Pons (tissue), 1 donor: Measurements from ENCODE around the gene C10orf143.
"Not testable (repeated sequence)": the region's sequence is repeated elsewhere in the genome, so short reads cannot be mapped to it uniquely, and the experiment has no call there.

Experiments
- DNase-seq: peaks from one replicate; pipeline ENCODE4 v3.0.0-alpha.2; 2016; ENCODE audit warnings: low spot score

C10orf143 gene

GRCh38 chr10:130111113-130111851 lies 652 bp upstream of the C10orf143 start:
- peak; percentile 99 for DNase-seq

DNA sequence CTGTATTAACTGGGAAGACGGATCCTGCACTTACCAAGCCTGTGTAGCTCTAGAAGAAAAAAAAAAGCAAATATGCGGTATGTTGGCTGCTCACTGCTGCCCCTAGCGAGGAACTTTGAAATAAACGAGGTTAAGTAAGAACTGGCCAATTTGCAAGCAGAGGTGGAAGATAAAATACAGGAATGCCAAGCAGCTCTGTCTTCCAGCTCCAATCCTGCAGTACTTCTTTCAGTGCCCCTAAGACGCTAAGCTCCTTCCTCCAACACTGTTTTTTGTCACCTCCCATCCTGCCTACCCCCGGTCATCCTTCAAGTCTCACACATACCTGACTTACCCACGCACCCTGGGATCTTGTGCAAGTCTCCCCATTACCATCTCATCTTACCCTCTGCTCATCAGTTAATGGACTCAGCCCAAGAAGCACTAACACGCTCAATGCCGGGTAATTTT lies 809 bp downstream of the C10orf143 start:
- peak; percentile 90 for DNase-seq

- DNase-seq, result peak; percentile 12
These were observed 1.6 kb downstream of the C10orf143 start for GRCh38 chr10:130108934-130109604.

DNA sequence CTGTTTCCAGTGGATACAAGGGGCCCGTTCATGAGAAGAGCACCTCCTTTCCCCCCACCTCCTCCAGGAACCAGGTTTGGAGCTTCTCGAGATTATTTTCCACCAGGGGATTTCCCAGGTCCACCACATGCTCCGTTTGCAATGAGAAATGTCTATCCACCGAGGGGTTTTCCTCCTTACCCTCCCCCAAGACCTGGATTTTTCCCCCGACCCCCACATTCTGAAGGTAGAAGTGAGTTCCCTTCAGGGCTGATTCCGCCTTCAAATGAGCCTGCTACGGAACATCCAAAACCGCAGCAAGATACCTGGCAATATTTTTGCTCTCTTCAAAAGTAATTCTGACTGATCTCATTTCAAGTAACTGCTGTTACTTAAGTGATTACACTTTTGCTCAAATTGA lies 2.5 kb downstream of the C10orf143 start:
- DNase-seq, result not testable (repeated sequence)

GRCh38 chr10:130105724-130106123 lies 4.9 kb downstream of the C10orf143 start:
- DNase-seq, result no peak

- no peak for DNase-seq
These were observed 11.3 kb downstream of the C10orf143 start for GRCh38 chr10:130099344-130099743.

- not testable (repeated sequence) for DNase-seq
These were observed 20.1 kb downstream of the C10orf143 start for GRCh38 chr10:130090565-130090964.

DNA sequence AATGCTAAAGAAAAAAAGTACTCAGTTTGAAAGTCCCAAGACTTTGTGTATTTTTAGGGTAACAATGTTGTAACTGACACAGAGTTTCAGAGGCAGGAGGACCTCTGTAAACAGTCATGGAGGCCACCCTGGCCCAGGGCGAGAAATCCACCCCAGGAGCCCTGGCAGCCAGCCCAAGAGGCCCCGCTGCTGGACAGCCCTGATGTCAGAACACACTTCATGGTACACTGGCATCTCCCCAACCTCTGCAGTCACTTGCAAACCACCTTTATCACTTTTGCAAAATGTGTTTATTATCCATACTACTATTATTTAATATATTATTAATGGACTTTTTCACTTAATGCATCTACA lies 30.2 kb downstream of the C10orf143 start:
- DNase-seq, result no peak

DNA sequence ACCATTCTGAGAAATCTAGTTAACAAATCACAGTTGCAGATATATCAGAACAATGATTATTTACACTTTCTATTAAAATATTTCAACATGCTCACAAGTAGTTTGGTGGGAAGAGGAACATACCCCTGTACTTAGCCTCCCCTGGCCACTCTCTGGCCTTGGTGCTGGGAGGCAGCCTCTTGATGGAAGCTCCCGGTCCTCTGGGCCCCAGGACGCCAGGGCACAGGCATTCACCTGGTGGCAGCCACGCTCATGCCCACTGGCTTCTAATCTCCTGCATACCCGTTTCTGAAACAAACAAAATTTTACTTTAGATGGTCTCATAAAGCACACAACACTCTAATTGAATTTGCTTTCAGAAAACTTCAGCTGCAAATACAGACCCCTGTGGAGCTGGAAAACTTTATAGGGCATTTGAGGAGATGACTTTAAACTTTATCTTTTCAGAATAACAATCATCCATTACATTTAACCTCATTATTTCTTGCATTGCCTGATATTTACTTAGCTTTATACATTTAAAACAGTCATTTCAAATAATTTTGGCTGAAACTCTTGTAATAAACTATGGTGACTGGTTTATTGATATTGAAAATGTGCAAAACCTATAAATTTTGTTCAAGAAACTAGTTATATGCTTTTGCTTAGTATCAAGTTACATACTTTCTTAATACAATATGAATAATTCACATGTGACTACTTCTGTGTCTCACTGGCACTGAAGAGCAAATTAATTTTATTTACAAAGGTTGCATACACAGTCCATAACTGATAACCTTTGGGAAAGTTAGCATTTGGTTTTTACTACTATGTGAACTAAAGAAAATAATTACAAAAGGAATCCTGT lies 30.8 kb downstream of the C10orf143 start:
- no peak for DNase-seq

- no peak for DNase-seq
These were observed 32.5 kb downstream of the C10orf143 start for GRCh38 chr10:130078120-130078519.

- DNase-seq, result no peak
These were observed 33.9 kb downstream of the C10orf143 start for GRCh38 chr10:130076681-130077080.

- no peak for DNase-seq
These were observed 36.0 kb downstream of the C10orf143 start for GRCh38 chr10:130074639-130075038.

DNA sequence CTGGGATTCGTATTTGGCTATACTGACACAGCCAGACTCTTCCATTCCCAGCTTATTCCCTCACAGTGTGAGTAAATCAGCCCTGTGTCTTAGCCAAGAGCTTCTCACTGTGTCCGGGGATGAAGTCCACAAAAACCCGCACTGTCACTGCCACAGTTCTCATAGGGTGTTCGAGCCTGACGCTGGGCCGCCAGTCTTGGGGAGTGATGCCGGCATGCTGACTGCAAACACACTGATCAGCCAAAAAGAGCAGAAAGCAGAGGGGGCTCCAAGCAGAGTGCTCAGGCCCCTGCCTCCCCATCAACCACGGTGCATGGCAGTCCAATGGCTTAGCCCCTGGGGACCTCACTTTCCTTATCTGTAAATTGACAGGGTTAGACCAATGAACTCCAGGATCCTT lies 36.7 kb downstream of the C10orf143 start:
- no peak for DNase-seq

- DNase-seq, result no peak
These were observed 38.4 kb downstream of the C10orf143 start for GRCh38 chr10:130072247-130072646.

DNA sequence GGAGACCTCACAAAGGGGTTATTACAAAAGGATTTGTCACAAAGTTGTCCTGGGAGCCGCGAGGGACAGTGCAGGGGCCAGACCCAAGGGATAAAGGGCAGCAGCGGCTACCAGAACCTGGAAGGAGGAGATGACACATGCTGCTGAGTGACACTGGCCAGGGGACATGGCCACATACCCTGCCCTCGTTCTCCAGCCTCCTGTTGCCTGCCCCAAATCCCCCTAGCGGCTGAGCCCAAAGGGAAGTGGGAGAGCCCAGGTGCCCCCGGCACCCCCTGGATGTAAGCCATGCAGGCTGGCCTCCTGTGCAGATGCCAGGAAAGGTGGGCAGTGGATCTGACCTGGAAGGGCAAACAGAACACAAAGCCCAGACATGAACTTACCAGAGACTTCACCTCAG lies 42.7 kb downstream of the C10orf143 start:
- no peak for DNase-seq

- DNase-seq, result no peak
These were observed 43.9 kb downstream of the C10orf143 start for GRCh38 chr10:130066743-130067142.

DNA sequence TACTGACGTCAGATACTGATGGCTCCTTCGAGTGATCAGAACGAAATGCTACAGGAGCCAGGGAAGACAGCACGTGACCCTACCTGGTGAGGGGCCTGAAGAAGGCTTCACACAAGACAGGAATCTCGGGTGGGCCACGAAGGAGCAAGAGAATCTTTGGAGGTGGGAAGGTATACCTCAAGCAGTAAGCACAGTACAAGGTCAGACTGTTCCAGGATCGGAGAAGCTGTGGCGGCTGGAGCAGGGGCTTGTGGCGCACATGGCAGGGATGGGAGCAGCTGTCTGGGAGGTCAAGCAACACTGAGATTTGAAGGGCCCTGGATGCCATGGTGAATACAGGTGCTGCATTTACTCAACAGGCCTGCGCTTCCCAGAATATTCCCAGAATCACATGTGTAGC lies 45.4 kb downstream of the C10orf143 start:
- DNase-seq, result no peak

DNA sequence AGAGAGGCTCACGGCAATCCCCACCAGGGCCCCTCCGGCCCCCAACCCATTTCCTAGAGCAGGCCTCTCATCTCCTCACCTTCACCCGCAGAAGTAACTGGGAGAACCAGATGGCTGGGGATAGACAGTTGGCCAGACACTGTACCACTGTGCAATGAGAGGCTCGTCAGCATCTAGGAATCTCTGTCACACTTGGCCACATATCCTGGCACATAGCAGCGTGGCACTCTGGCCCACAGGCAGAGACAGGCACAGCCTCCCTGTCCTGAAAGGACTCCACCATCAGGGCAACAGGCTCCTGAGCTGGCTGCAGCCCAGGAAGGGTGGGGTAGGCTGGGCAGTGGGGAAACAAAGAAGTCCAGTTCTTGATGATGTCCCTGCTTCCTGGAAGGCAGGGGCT lies 45.8 kb downstream of the C10orf143 start:
- no peak for DNase-seq

DNA sequence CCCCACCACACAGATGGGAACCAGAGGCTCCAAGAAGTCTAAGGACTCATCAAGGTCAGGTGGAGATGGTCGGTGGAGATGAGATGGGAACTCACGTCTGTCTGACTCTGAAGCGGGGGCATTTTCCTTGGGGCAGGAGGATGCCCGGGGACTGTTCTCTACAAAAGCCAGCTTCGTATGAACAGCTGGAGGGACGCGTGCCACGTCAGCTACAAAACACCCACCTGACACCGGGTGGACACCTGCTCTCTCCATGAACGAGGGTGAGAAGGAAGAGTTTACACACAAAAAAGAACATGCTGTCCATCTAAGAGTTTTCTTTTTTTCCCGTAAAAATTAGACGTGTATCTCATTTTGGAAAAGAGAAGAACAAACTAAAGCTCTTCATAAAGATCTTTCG lies 47.7 kb downstream of the C10orf143 start:
- no peak for DNase-seq

DNA sequence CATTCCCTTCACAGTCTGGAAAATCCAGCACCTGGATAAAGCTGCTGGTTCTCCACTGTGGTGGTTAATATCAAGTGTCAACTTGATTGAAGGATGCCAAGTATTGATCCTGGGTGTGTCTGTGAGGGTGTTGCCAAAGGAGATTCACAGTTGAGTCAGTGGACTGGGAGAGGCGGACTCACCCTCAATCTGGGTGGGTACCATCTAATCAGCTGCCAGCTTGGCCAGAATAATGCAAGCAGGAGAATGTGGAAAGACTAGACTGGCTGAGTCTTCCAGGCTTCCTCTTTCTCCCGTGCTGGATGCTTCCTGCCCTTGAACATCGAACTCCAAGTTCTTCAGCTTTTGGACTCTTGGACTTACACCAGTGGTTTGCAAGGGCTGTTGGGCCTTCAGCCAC lies 48.4 kb downstream of the C10orf143 start:
- no peak for DNase-seq

GRCh38 chr10:130061760-130062159 lies 48.9 kb downstream of the C10orf143 start:
- no peak for DNase-seq

- DNase-seq, result no peak
These were observed 56.6 kb downstream of the C10orf143 start for GRCh38 chr10:130054021-130054420.

- DNase-seq, result no peak
These were observed 57.1 kb downstream of the C10orf143 start for GRCh38 chr10:130053561-130053960.
